SIG-M5 treated with dmso at 0.1 percent for 504 hours (cell line): ENCODE results near the gene SLC12A1.

Source experiments
- DNase-seq: peaks from one replicate; lab custom pipeline; 2025; ENCODE audit not compliant: unreplicated experiment; lab: John Stamatoyannopoulos, UW

The SLC12A1 gene

GRCh38 chr15:48205981-48206380 lies at the start of gene SLC12A1:
Gene SLC12A1 (plus strand): TSS chr15:48206302. CDS start chr15:48207720, 1,418 bp downstream.
- DNase-seq: no peak

GRCh38 chr15:48168616-48169015 lies 37.5 kb upstream of the SLC12A1 start:
- no peak for DNase-seq

- no peak for DNase-seq
Observed at GRCh38 chr15:48170981-48171380, 35.1 kb upstream of the SLC12A1 start.

- DNase-seq: no peak
Observed at GRCh38 chr15:48175126-48175525, 31.0 kb upstream of the SLC12A1 start.

- DNase-seq: no peak
Observed at GRCh38 chr15:48176112-48176511, 30.0 kb upstream of the SLC12A1 start.

- DNase-seq: no peak
Observed at GRCh38 chr15:48176957-48177356, 29.1 kb upstream of the SLC12A1 start.

- DNase-seq: no peak
Observed at GRCh38 chr15:48177383-48177765, 28.7 kb upstream of the SLC12A1 start.

GRCh38 chr15:48177766-48178647 lies 28.1 kb upstream of the SLC12A1 start, which contains the start of gene MYEF2:
Gene MYEF2 (minus strand): TSS chr15:48178295. CDS start chr15:48178237, 58 bp downstream.
- DNase-seq: no peak

- DNase-seq: no peak
Observed at GRCh38 chr15:48178648-48178931, 27.5 kb upstream of the SLC12A1 start.

GRCh38 chr15:48182749-48183148 lies 23.4 kb upstream of the SLC12A1 start:
- DNase-seq: no peak

- no peak for DNase-seq
Observed at GRCh38 chr15:48185529-48185928, 20.6 kb upstream of the SLC12A1 start.

GRCh38 chr15:48186271-48186670 lies 19.8 kb upstream of the SLC12A1 start:
- no peak for DNase-seq

GRCh38 chr15:48190932-48191573 lies 15.0 kb upstream of the SLC12A1 start:
- DNase-seq: peak; percentile 14

- no peak for DNase-seq
Observed at GRCh38 chr15:48191574-48192225, 14.4 kb upstream of the SLC12A1 start, which contains the start of gene CTXN2. Gene CTXN2 (plus strand): TSS chr15:48191665. CDS start chr15:48201301, 9,636 bp downstream.

- no peak for DNase-seq
Observed at GRCh38 chr15:48202068-48202467, 4.0 kb upstream of the SLC12A1 start.

- DNase-seq: no peak
Observed at GRCh38 chr15:48221261-48221660, 15.2 kb downstream of the SLC12A1 start.

- DNase-seq: no peak
Observed at GRCh38 chr15:48221885-48222284, 15.8 kb downstream of the SLC12A1 start.

- DNase-seq: no peak
Observed at GRCh38 chr15:48222627-48223026, 16.5 kb downstream of the SLC12A1 start.

- no peak for DNase-seq
Observed at GRCh38 chr15:48225771-48226170, 19.7 kb downstream of the SLC12A1 start.

GRCh38 chr15:48230498-48230897 lies 24.4 kb downstream of the SLC12A1 start:
- no peak for DNase-seq

- no peak for DNase-seq
Observed at GRCh38 chr15:48233246-48233645, 27.1 kb downstream of the SLC12A1 start.

GRCh38 chr15:48239334-48239733 lies 33.2 kb downstream of the SLC12A1 start:
- no peak for DNase-seq
